H7 (cell line): Measurements from ENCODE around the gene EIF4E3. TPM values are rescaled to one million over a fixed set of nuclear protein-coding genes. Genes with fewer than 3 reads are reported as not detected.

Source experiments
- DNase-seq: peaks from one replicate; pipeline ENCODE4 v3.0.0; 2012
- H3K27me3 ChIP-seq: 2 replicates; pipeline ENCODE4 v1.6.0; 2011; ENCODE audit warnings: mild to moderate bottlenecking, low read length; ENCODE audit not compliant: control insufficient read depth, insufficient read depth
- H3K36me3 ChIP-seq: replicated peaks from 2 replicates; pipeline ENCODE4 v1.5.1; 2011; ENCODE audit warnings: low read length; ENCODE audit not compliant: control insufficient read depth, insufficient read depth
- H3K4me3 ChIP-seq: 2 replicates; pipeline ENCODE4 v1.5.1; 2011; ENCODE audit warnings: low read depth, mild to moderate bottlenecking, control low read depth, low read length, moderate library complexity; ENCODE audit not compliant: insufficient read depth
- total RNA-seq: library from RNA; depleted of rRNA; stranded (reverse); fragments of >200 nt; shearing (Covaris generic); gene quantifications from 2 replicates; pipeline ENCODE4 v1.2.3, GENCODE V29; 2014

The EIF4E3 gene
- total RNA-seq, 1 experiment from 2014 or later, result 2.5 TPM

DNA sequence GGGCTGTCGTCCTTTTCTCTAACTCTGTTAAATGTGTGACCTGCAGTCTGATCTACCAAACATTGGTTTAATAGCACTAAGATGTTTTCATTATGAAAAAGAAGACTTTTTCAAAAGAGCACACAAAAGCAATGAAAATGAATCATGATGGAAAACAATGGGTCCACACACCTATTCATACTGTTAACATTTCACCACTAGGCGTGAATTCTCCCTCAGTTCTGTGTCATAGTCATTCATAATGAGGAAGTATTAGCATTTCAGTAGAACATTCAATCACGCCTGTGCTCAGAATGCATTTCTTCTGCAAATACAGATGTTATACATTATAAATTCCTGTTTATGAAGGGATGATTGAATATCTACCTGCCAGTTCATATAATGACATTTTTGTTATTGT lies 35.9 kb downstream of the EIF4E3 start:
- Histone ChIP-seq H3K4me3 (no peak overlapping the region), H3K27me3 (no peaks in the 10 kb centered on the region), H3K36me3 (no peaks in the 10 kb centered on the region)
- DNase-seq, result no peak

DNA sequence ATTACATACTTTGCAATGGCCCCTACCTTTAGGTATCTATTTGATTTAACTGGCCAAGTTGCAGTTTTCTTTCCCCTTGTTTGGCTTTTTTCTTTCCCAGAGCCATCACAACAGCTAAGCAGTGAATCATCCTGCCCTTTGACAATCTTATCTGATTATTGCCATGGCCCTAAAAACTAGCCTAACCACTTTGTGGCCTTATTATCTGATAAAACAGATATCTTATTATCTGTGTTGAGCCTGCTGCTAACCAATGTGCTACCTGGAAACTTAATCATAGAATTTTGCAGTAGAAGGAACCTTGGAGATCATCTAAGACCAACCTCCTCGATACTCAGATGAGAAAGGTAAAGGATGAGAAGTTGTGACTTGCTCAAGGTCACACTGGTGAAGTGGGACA lies 37.1 kb downstream of the EIF4E3 start:
- no peak for DNase-seq
- Histone ChIP-seq H3K36me3 (no peaks in the 10 kb centered on the region), H3K4me3 (no peak overlapping the region), H3K27me3 (no peaks in the 10 kb centered on the region)

DNA sequence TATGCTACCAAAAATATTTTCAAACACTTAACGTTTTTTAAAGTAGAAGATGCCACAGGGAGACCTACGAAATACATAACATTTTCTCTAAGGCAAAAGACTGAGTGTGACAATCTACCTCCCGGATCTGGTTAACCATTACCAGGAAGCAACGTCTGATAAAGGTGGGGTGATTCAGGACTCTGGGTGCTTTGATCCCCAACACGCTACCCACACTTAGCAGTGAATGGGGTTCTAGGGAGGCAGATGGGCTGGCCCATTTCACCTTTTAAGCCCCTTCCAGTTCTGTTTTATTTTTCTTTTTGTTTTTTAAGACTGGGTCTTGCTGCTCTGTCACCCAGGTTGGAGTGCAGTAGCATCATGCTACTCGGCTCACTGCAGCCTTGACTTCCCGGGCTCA lies 39.5 kb downstream of the EIF4E3 start:
- H3K36me3 ChIP-seq, result no peaks in the 10 kb centered on the region
- no peak for DNase-seq
- H3K27me3 ChIP-seq, result no peaks in the 10 kb centered on the region
- no peak overlapping the region for H3K4me3 ChIP-seq

DNA sequence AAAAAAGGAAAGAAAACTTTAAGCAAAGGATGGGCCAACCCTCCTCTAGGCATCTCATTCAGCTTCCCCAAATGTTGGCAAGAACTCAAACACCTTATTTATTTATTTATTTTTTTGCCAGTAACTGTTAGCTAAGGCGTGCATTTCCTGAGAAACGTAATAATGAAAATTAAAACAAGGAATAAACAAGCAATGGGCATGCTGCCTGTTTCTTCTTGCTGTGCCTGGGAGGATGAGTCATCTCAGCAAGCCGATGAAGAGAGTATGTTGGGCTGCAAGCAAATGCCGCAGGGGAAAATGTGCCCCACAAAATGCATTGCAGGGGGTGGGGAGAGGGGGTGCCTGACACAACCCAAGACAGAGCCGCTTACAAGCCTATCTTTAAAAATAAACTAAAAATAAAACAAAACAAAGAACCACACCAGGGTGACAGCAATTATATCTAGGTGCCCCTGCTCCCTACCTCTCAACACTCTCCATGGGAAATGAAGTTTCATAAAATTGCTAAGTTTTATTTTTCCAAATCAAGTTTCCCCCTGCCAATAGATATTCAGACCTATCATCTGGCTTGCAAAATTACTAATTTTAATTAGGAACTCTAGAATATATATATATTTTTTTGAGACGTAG lies 40.3 kb downstream of the EIF4E3 start:
- Histone ChIP-seq H3K36me3 (no peaks in the 10 kb centered on the region), H3K4me3 (no peak overlapping the region), H3K27me3 (no peaks in the 10 kb centered on the region)
- DNase-seq, result no peak

DNA sequence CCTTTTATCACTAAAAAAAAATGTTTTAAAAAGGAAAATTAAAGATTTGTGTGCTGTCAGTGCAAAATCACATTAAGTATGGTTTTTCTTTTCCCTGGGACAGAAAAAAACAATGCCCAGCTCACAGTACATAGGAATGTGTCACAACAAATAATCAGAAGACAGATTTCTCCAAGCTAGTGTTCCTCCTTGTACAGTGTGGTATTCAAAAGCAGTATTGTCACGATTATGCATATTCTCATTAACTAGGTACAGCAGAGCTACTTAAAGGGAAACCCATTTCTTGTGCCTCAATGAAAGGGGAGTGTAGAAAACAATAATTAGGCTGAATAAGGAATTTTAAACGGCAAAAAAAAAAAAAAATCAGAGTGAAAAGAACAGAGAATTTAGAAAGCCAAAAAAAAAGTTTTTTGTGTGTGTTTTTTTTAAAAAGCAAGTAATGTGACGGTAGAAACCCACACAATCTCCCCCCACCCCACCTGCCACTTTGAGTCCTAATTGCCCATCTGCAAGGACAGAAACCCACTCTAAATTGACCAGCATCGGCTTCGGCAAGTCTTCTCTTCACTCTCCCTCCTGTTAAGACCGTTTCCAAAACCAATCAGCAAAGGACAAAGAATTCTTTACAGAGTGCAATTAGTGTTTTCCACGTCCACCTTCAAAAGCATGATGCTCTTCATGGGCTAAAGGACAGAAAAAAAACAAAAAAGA lies 41.0 kb downstream of the EIF4E3 start:
- Histone ChIP-seq H3K4me3 (no peak overlapping the region), H3K27me3 (no peaks in the 10 kb centered on the region), H3K36me3 (no peaks in the 10 kb centered on the region)
- DNase-seq, result no peak

DNA sequence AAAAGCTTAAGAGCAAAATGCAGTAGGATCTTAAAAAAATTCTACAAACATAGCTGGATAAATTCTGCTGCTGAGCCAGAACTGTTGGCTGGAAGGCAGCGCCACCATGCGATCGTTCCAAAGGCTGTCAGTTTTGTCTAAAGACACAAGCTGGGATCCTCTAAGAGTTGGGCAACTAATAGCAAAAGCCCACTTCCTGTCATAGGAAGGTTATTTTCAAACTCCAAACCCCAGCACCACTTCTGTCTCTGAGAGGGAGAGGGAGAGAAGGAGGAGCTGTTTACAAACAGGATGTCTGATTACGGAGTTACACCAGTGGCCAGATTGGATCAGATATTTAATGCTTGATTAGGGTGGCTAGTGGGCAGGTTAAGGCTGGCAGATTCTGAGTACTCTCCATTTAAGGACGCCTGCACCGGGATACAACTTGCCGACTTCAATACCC lies 44.0 kb downstream of the EIF4E3 start:
- Histone ChIP-seq H3K36me3 (no peaks in the 10 kb centered on the region), H3K27me3 (no peaks in the 10 kb centered on the region), H3K4me3 (no peak overlapping the region)
- peak; percentile 49 for DNase-seq

DNA sequence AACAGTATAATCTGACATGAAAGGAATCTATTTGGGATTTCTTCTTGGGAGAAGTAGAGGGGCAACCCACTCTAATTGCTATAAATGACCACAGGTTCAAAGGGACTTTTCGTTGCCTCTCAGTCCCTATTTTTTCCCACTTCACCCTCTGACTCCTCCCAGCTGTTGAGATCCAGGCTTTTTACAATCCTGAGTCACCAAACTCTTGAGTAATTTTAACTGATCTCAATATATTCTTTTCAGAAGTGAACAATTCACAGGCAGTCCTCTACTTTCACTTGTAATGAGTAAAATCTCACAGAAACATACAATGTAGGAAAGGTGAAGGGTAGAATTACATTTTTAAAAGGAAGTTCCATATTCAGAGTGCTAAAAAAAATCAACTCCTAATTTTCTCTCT lies 44.6 kb downstream of the EIF4E3 start:
- no peak overlapping the region for H3K4me3 ChIP-seq
- no peak for DNase-seq
- no peaks in the 10 kb centered on the region for H3K36me3 ChIP-seq
- H3K27me3 ChIP-seq, result no peaks in the 10 kb centered on the region

DNA sequence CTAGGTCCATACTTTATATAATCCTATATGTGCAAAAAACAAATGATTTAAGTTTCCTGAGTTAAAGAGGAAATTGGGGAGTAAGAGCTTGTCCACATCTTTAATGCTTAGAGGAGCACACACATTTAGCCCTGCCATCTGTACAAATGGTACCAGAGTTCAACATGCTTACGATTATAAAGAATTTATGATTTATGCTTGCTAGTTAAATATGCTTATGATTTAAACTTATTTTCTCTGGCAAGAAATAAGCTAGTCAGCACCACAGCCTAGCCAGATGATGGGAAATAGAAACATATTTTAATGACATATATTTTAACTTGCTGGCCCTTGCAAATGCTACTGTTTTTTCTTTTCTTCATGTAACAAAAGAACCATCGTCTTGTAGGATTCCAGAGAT lies 48.3 kb downstream of the EIF4E3 start:
- Histone ChIP-seq H3K36me3 (no peaks in the 10 kb centered on the region), H3K27me3 (no peaks in the 10 kb centered on the region), H3K4me3 (no peak overlapping the region)
- DNase-seq, result no peak

DNA sequence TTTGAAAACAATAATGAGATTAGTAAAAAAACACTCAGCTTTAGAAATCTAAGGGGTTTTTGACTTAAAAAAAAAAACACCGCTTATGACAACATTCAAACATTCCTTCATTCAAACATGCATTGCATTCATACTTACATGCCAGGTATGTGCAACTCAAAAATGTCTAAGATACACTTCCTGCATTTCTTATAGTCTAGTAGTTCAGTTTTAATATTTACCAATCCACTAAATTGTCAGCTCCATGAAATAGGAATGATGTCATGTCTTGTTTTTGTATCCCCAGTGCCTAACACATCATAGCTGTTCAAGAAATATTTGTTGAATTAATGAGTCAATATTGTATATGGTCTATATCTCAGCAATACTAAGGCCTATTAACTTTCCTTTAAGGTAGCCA lies 51.7 kb downstream of the EIF4E3 start:
- Histone ChIP-seq H3K4me3 (no peak overlapping the region), H3K27me3 (no peaks in the 10 kb centered on the region), H3K36me3 (no peaks in the 10 kb centered on the region)
- no peak for DNase-seq

DNA sequence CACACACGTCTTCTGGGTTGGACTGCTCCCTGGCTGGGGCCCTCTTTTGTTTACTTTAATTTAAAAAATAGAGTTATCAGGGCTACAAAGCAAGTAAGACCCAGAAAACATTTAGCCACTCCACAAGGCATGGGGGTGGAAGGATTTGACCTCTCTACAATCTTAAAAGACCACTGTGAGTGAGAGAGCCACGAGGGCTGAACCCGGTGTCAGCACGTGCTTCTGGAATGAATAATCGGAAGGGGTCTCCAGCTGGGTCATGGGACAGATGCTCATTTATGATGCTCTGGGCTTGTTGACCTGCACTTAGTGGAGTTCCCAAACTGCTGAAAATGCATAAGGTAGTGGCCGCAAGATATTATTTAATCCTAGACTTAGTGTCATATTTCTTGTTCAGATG lies 52.4 kb downstream of the EIF4E3 start:
- Histone ChIP-seq H3K27me3 (no peaks in the 10 kb centered on the region), H3K36me3 (no peaks in the 10 kb centered on the region), H3K4me3 (no peak overlapping the region)
- no peak for DNase-seq

DNA sequence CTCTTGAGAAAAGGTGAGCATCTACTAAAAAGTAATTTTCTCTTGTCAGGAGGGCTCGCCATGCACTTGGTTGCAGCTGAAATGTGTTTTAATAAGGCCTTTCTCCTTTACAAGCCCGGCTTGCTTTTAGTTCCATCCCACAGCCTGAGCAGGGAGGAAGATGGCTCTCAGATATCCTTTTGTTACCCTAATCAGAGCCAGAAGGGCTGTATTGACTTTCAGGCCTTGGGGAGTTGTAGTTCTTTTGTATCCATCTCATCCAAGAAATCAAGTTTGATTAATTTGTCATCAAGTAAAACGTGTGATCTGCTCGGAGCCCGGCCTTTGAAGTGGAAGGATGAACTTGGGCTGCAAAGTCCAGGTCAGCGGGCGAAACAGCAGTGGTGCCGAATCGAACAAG lies 52.9 kb downstream of the EIF4E3 start:
- DNase-seq, result no peak
- H3K36me3 ChIP-seq, result no peaks in the 10 kb centered on the region
- no peaks in the 10 kb centered on the region for H3K27me3 ChIP-seq
- no peak overlapping the region for H3K4me3 ChIP-seq

DNA sequence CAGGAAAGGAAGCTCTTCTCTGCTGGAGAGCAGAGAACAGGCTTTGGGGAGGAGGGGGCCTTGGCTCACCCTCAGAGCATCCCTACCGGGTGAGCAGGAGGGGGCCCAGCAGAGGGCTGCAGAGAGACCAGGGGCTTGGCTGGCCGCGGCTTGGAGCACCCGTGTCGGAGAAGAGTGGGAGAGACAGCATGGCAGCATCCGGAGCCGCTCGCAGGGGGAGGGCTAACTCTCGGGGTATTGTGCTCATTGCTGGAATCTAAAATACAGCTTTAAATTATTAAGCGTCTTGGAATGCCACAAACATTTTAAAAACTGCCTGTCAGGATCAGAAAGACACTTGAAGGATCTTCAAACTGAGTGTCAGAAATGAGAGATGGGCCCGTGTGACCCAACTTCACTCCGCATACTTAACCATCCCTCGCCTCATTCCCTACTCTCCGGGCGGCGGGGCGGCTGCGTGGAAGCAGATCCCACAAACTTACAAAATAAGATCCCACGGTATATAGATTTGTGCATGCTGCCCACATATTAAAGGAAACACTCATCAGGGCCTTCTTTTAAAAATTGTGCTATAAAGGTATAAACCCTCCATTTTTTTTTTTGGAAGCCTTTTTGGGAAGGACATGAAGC lies 53.9 kb downstream of the EIF4E3 start:
- no peaks in the 10 kb centered on the region for H3K36me3 ChIP-seq
- no peak overlapping the region for H3K4me3 ChIP-seq
- H3K27me3 ChIP-seq, result no peaks in the 10 kb centered on the region
- DNase-seq, result no peak

DNA sequence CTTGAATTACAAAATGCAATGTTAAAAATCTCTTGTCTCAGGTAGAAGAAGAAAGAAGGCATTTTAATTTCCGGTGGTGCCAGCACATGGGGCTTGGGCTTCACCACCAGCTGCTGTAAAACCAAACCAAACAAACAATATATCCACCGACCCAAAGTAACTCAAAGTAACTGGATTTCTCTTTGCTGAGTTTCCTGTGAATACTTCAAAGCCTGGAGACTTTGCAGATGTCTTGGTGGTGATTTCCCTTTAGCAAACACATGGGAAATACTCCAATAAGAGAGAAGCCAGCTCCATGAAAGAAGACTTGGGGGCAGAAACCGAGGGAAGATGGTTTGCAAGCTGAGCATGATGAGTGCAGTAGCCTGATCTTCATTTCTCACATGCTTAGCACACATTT lies 62.6 kb downstream of the EIF4E3 start:
- Histone ChIP-seq H3K36me3 (no peaks in the 10 kb centered on the region), H3K27me3 (no peaks in the 10 kb centered on the region), H3K4me3 (no peak overlapping the region)
- no peak for DNase-seq

DNA sequence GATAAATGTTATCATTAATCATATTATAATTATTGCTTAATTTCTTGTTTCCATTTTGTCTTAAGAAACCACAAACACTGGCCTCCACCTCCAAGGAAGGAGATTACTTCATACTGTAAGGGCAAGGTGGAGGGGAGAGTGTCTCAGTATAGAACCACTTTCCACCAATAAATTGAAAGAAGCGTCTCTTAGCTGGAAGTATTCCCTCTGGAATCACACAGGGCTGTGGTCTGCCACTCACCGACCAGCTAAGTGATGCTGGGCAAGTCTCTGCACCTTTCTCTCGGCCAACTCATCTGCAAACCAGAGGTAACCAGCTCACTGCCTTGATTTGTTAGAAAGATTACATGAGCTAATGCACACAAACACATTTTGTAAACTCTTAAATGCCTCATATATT lies 63.1 kb downstream of the EIF4E3 start:
- Histone ChIP-seq H3K27me3 (no peaks in the 10 kb centered on the region), H3K36me3 (no peaks in the 10 kb centered on the region), H3K4me3 (no peak overlapping the region)
- no peak for DNase-seq

DNA sequence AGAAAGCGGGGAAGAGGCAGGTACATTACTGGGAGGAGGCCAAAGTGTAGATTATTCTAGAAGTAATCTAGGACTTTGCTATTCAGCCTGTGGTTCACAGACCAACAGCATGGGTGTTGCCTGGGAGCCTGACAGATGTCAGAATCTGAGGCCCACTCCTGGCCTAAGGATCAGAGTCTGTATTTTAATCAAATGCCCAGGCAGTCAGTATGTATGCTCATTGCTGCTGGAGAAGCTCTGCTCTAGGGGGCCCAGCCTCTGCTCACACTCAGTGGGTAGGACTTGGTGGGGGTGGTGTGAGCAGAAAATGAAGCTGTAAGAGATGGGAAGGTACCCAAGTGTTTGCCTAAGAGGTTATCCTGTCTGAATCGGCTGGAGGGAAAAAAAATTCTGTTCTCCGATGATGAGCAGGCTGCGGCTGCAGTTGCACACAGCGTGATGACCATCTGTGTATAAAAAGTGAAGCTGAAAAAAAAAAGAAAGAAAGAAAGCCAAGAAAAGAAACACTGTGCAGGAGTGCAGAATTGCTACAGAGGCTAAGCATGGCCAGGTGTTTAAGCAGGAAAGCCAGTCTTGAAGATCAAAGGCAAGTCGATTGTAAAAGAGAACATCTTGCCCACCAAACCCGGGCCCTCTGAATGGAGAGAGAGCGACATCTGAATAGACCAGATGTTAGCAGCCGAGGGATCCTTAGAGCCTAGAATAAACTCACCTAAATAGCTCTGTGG lies 65.2 kb downstream of the EIF4E3 start:
- Histone ChIP-seq H3K36me3 (no peaks in the 10 kb centered on the region), H3K27me3 (no peaks in the 10 kb centered on the region), H3K4me3 (no peak overlapping the region)
- no peak for DNase-seq
